ENCODE results near the gene ARPC1A. TPM values are rescaled to one million over a fixed set of nuclear protein-coding genes. Genes with fewer than 3 reads are reported as not detected.

Gene ARPC1A
- polyA plus RNA-seq, 1 donor from 2014 or later, result 154 TPM

GRCh38 chr7:99301496-99301895, 24.2 kb upstream of the ARPC1A start:
- Histone ChIP-seq H3K4me3 (ENCODE audit: low read length) (no peak overlapping the region), H3K36me3 (ENCODE audit: insufficient read depth, low read length) (no peaks in the 10 kb centered on the region), H3F3A (ENCODE audit: insufficient read depth, low read length, poor library complexity, severe bottlenecking) (no peaks in the 10 kb centered on the region), H2AFZ (ENCODE audit: low read depth, low read length) (no peak overlapping the region), H3K9ac (ENCODE audit: low read length) (no peak overlapping the region), H3K27me3 (ENCODE audit: insufficient read depth, low read depth, low read length) (no peaks in the 10 kb centered on the region), H3K4me2 (ENCODE audit: low read length) (no peak overlapping the region), H3K9me2 (ENCODE audit: insufficient read depth, low read length) (no peaks in the 10 kb centered on the region), H3K27ac (ENCODE audit: low read length) (no peak overlapping the region), H3K9me3 (ENCODE audit: low read length) (no peaks in the 10 kb centered on the region), H4K20me1 (ENCODE audit: insufficient read depth) (no peaks in the 10 kb centered on the region), H3K79me2 (replicated peaks; ENCODE audit: insufficient read depth, low read length) (no peaks in the 10 kb centered on the region)
- TF ChIP-seq POLR2AphosphoS5 (IDR thresholded peaks at IDR 0.05), result no peak
- TF ChIP-seq SMC3 (conservative IDR thresholded peaks at IDR 0.05; ENCODE audit: poor library complexity), result no peak
- TF ChIP-seq, protein P1, sequence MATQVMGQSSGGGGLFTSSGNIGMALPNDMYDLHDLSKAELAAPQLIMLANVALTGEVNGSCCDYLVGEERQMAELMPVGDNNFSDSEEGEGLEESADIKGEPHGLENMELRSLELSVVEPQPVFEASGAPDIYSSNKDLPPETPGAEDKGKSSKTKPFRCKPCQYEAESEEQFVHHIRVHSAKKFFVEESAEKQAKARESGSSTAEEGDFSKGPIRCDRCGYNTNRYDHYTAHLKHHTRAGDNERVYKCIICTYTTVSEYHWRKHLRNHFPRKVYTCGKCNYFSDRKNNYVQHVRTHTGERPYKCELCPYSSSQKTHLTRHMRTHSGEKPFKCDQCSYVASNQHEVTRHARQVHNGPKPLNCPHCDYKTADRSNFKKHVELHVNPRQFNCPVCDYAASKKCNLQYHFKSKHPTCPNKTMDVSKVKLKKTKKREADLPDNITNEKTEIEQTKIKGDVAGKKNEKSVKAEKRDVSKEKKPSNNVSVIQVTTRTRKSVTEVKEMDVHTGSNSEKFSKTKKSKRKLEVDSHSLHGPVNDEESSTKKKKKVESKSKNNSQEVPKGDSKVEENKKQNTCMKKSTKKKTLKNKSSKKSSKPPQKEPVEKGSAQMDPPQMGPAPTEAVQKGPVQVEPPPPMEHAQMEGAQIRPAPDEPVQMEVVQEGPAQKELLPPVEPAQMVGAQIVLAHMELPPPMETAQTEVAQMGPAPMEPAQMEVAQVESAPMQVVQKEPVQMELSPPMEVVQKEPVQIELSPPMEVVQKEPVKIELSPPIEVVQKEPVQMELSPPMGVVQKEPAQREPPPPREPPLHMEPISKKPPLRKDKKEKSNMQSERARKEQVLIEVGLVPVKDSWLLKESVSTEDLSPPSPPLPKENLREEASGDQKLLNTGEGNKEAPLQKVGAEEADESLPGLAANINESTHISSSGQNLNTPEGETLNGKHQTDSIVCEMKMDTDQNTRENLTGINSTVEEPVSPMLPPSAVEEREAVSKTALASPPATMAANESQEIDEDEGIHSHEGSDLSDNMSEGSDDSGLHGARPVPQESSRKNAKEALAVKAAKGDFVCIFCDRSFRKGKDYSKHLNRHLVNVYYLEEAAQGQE (IDR thresholded peaks at IDR 0.05; ENCODE audit: borderline replicate concordance), result no peak
- no peak for TF ChIP-seq RAD21 (conservative IDR thresholded peaks at IDR 0.05)
- no peak for TF ChIP-seq MXI1 (conservative IDR thresholded peaks at IDR 0.05; ENCODE audit: poor library complexity, severe bottlenecking)
- no peak for TF ChIP-seq EZH2 (IDR thresholded peaks at IDR 0.05; ENCODE audit: borderline replicate concordance, insufficient read depth, low read length, poor library complexity, severe bottlenecking)
- no peak for TF ChIP-seq TAF1 (IDR thresholded peaks at IDR 0.05; ENCODE audit: low read depth)
- no peak for TF ChIP-seq CTCF (IDR thresholded peaks at IDR 0.05; ENCODE audit: poor library complexity, severe bottlenecking)
- TF ChIP-seq EP300 (conservative IDR thresholded peaks at IDR 0.05; ENCODE audit: poor library complexity, severe bottlenecking), result no peak

- TF ChIP-seq CTCF (IDR thresholded peaks at IDR 0.05; ENCODE audit: poor library complexity, severe bottlenecking) (no peak), MXI1 (conservative IDR thresholded peaks at IDR 0.05; ENCODE audit: poor library complexity, severe bottlenecking) (no peak), SMC3 (conservative IDR thresholded peaks at IDR 0.05; ENCODE audit: poor library complexity) (no peak), EZH2 (IDR thresholded peaks at IDR 0.05; ENCODE audit: borderline replicate concordance, insufficient read depth, low read length, poor library complexity, severe bottlenecking) (no peak), TAF1 (IDR thresholded peaks at IDR 0.05; ENCODE audit: low read depth) (no peak), POLR2AphosphoS5 (IDR thresholded peaks at IDR 0.05) (no peak), EP300 (conservative IDR thresholded peaks at IDR 0.05; ENCODE audit: poor library complexity, severe bottlenecking) (no peak), RAD21 (conservative IDR thresholded peaks at IDR 0.05) (no peak)
- TF ChIP-seq, protein P1 (IDR thresholded peaks at IDR 0.05; ENCODE audit: borderline replicate concordance), result no peak
- Histone ChIP-seq H3K9me2 (ENCODE audit: insufficient read depth, low read length) (no peaks in the 10 kb centered on the region), H3K79me2 (replicated peaks; ENCODE audit: insufficient read depth, low read length) (no peaks in the 10 kb centered on the region), H3K4me3 (ENCODE audit: low read length) (no peak overlapping the region), H3F3A (ENCODE audit: insufficient read depth, low read length, poor library complexity, severe bottlenecking) (no peaks in the 10 kb centered on the region), H3K4me2 (ENCODE audit: low read length) (no peak overlapping the region), H3K36me3 (ENCODE audit: insufficient read depth, low read length) (no peaks in the 10 kb centered on the region), H3K27ac (ENCODE audit: low read length) (no peak overlapping the region), H3K27me3 (ENCODE audit: insufficient read depth, low read depth, low read length) (no peaks in the 10 kb centered on the region), H3K9ac (ENCODE audit: low read length) (no peak overlapping the region), H2AFZ (ENCODE audit: low read depth, low read length) (no peak overlapping the region), H4K20me1 (ENCODE audit: insufficient read depth) (no peaks in the 10 kb centered on the region), H3K9me3 (ENCODE audit: low read length) (no peaks in the 10 kb centered on the region)
Measured at GRCh38 chr7:99305473-99306260, 20.0 kb upstream of the ARPC1A start.

Measured in neural cell (in vitro differentiated cells).